Activated T-helper 9 cell treated with anti-CD3 and anti-CD28 coated beads, Interleukin-2, amount 50 U/mL, for 16 hours (primary cell): ENCODE data around the gene CORO1C.
"Not testable (repeated sequence)": the region's sequence is repeated elsewhere in the genome, so short reads cannot be mapped to it uniquely, and the experiment has no call there.

Source experiments
- DNase-seq: peaks from one replicate; pipeline ENCODE4 v3.0.0-alpha.2; 2020; ENCODE audit warnings: low read depth

Gene CORO1C

GRCh38 chr12:108672054-108672453 lies 59.3 kb downstream of the CORO1C start:
- DNase-seq, result no peak

GRCh38 chr12:108671110-108671509 lies 60.2 kb downstream of the CORO1C start:
- no peak for DNase-seq

GRCh38 chr12:108670066-108670631 lies 61.2 kb downstream of the CORO1C start:
- DNase-seq, result no peak

GRCh38 chr12:108668542-108668941 lies 62.8 kb downstream of the CORO1C start:
- no peak for DNase-seq

GRCh38 chr12:108668063-108668462 lies 63.3 kb downstream of the CORO1C start:
- no peak for DNase-seq

GRCh38 chr12:108667349-108667748 lies 64.0 kb downstream of the CORO1C start:
- no peak for DNase-seq

- DNase-seq, result no peak
These were observed 64.9 kb downstream of the CORO1C start for GRCh38 chr12:108666401-108666881.

GRCh38 chr12:108665608-108666202 lies 65.6 kb downstream of the CORO1C start:
- DNase-seq, result no peak

GRCh38 chr12:108664338-108665258 lies 66.7 kb downstream of the CORO1C start:
- DNase-seq, result peak; percentile 67

GRCh38 chr12:108663324-108664015 lies 67.8 kb downstream of the CORO1C start:
- DNase-seq, result no peak

GRCh38 chr12:108658115-108658514 lies 73.2 kb downstream of the CORO1C start:
- not testable (repeated sequence) for DNase-seq

- DNase-seq, result no peak
These were observed 74.1 kb downstream of the CORO1C start for GRCh38 chr12:108657130-108657745.

GRCh38 chr12:108656247-108656646 lies 75.1 kb downstream of the CORO1C start:
- not testable (repeated sequence) for DNase-seq

GRCh38 chr12:108655812-108656175 lies 75.5 kb downstream of the CORO1C start:
- not testable (repeated sequence) for DNase-seq

- DNase-seq, result not testable (repeated sequence)
These were observed 76.7 kb downstream of the CORO1C start for GRCh38 chr12:108654622-108655021.

GRCh38 chr12:108653922-108654321 lies 77.4 kb downstream of the CORO1C start:
- DNase-seq, result no peak

- DNase-seq, result no peak
These were observed 78.2 kb downstream of the CORO1C start for GRCh38 chr12:108653082-108653516.

- no peak for DNase-seq
These were observed 81.2 kb downstream of the CORO1C start for GRCh38 chr12:108650083-108650482.

- DNase-seq, result no peak
These were observed 81.6 kb downstream of the CORO1C start for GRCh38 chr12:108649669-108650068.

GRCh38 chr12:108649126-108649525 lies 82.2 kb downstream of the CORO1C start:
- no peak for DNase-seq

- no peak for DNase-seq
These were observed 82.9 kb downstream of the CORO1C start for GRCh38 chr12:108648371-108648770.
